ENCODE data around the gene ZNF429.

Gene ZNF429

DNA sequence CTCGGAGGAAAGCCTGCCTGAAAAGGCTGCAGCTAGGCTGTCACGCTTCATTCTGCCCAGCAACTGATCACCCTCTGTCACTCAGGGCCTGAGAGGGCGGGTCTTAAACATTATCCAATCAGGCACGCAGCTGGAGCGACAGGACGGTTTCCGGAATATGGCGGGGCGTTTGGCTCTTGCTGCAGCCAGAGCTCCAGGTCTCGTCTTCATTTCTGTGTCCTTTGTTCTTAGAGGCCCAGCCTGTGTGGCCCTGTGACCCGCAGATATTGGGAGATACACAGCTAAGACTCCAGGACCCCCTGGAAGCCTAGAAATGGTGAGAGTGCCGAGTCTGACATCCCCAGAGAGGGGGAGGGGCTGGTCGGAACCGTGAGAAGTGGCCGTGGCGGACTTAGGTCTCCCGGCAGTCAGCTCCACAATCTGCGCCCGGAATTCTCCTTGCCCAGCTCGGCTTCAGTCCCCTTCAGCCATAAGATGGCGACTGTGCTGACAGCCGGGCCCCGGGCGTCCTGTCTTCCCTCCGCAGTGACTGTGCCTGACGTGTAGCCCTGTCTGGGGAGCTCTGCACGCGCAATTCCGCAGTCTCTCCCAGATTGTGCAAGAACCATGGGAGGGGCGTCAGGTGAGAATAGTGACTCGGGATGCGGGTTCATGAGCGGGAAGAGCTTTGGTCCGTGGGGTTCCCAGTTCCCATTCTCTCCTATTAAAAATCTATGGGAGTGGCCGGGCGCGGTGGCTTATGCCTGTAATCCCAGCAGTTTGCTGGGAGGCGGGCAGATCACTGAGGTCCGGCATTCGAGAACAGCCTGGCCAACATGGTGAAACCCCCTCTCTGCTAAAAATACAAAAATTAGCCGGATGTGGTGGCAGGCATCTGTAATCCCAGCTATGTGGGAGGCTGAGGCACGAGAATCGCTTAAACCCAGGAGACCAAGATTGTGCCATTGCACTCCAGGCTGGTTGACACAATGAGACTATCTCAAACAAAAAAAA is at the start of gene ZNF429:
TSS of gene ZNF429 (plus strand) at position 144 of the 993 bp plus-strand sequence. CDS start at position 314, 170 bp downstream.
- DNase-seq (ENCODE audit: low read depth) = peak; percentile 95
- TF ChIP-seq POLR2A (IDR thresholded peaks at IDR 0.05; ENCODE audit: extremely low read depth, insufficient read length) (peak; percentile 82), MAX (IDR thresholded peaks at IDR 0.05; ENCODE audit: low read depth, low read length) (no peak), MYC (IDR thresholded peaks at IDR 0.05; ENCODE audit: low read depth, low read length) (peak; percentile 43; the same call in 1 of the 2 replicates)
- TF ChIP-seq, protein P1, sequence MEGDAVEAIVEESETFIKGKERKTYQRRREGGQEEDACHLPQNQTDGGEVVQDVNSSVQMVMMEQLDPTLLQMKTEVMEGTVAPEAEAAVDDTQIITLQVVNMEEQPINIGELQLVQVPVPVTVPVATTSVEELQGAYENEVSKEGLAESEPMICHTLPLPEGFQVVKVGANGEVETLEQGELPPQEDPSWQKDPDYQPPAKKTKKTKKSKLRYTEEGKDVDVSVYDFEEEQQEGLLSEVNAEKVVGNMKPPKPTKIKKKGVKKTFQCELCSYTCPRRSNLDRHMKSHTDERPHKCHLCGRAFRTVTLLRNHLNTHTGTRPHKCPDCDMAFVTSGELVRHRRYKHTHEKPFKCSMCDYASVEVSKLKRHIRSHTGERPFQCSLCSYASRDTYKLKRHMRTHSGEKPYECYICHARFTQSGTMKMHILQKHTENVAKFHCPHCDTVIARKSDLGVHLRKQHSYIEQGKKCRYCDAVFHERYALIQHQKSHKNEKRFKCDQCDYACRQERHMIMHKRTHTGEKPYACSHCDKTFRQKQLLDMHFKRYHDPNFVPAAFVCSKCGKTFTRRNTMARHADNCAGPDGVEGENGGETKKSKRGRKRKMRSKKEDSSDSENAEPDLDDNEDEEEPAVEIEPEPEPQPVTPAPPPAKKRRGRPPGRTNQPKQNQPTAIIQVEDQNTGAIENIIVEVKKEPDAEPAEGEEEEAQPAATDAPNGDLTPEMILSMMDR (IDR thresholded peaks at IDR 0.05; ENCODE audit: low read depth, low read length) = no peak
- H3K4me3 ChIP-seq (ENCODE audit: low read depth, low read length) = peak within 1 kb of the TSS; percentile 85

DNA sequence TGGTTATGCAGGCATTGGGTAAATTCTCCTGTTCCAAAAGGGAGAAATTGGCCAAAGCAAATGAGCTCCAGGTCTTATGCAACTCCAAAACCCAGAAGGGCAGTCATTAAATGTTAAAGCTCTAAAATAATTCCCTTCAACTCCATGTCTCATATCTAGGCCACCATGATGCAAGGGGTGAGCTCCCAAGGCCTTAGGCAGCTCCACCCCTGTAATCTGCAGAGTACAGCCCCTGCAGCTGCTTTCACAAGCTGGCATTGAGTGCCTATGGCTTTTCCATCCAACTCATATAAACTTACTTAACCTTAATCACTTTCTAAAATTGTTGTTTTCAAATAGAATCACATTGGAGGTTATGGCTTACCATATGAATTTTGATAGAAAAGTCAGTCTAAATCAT is 44.7 kb upstream of the ZNF429 start:
- H3K4me3 ChIP-seq (ENCODE audit: low read depth, low read length) = no peak overlapping the region
- TF ChIP-seq, protein P1 (IDR thresholded peaks at IDR 0.05; ENCODE audit: low read depth, low read length) = no peak
- TF ChIP-seq MAX (IDR thresholded peaks at IDR 0.05; ENCODE audit: low read depth, low read length) (no peak), POLR2A (IDR thresholded peaks at IDR 0.05; ENCODE audit: extremely low read depth, insufficient read length) (no peak), MYC (IDR thresholded peaks at IDR 0.05; ENCODE audit: low read depth, low read length) (no peak)
- no peak for DNase-seq (ENCODE audit: low read depth)

DNA sequence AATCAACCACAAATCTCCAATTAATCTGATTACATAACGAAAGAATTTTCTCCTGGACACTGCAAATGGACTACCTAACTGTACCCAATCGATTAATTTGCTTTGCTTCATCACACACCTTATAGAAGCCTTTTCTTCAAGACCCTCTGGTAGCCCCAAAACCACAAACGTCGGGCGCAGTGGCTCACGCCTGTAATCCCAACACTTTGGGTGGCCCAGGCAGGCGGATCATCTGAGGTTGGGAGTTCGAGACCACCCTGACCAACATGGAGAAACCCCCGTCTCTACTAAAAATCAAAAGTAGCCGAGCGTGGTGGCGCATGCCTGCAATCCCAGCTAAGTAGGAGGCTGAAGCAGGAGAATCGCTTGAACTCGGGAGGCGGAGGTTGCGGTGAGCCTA is 42.9 kb upstream of the ZNF429 start:
- TF ChIP-seq POLR2A (IDR thresholded peaks at IDR 0.05; ENCODE audit: extremely low read depth, insufficient read length) (no peak), MAX (IDR thresholded peaks at IDR 0.05; ENCODE audit: low read depth, low read length) (no peak), MYC (IDR thresholded peaks at IDR 0.05; ENCODE audit: low read depth, low read length) (no peak)
- TF ChIP-seq, protein P1 (IDR thresholded peaks at IDR 0.05; ENCODE audit: low read depth, low read length) = no peak
- H3K4me3 ChIP-seq (ENCODE audit: low read depth, low read length) = no peak overlapping the region
- DNase-seq (ENCODE audit: low read depth) = no peak

DNA sequence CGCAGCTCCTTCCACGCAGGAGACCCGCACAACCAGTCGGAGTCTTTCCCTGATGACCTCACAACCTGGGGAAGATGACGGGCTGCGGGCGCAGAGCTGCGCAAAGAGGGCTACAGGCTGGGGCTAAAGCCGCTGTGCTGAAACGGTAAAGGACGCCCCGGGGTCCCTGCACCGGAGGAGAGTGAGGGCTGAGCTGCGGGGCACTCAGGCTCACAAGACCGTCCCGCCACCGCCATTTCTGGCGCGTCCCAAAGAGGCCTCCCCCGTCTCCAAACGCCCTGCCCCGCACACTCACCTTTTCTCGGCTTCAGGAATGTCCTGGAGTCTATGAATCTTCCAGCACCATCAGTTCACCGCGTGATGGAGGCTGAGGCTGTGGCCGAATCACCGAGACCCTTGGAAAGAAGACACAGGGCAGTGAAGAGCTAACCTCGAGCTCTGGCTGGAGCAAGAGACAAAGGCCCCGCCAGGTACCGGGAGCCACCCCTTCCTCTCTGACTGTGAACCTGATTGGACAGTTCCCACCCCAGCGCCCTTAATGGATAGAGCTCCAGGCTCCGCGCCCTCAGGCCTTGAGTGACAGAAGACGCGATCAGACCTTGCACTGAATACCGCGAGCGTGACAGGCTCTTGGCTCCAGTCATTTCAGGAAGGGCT is 41.8 kb upstream of the ZNF429 start:
- TF ChIP-seq POLR2A (IDR thresholded peaks at IDR 0.05; ENCODE audit: extremely low read depth, insufficient read length) (no peak), MYC (IDR thresholded peaks at IDR 0.05; ENCODE audit: low read depth, low read length) (no peak), MAX (IDR thresholded peaks at IDR 0.05; ENCODE audit: low read depth, low read length) (no peak)
- TF ChIP-seq, protein P1 (IDR thresholded peaks at IDR 0.05; ENCODE audit: low read depth, low read length) = no peak
- H3K4me3 ChIP-seq (ENCODE audit: low read depth, low read length) = no peak overlapping the region
- DNase-seq (ENCODE audit: low read depth) = no peak

GRCh38 chr19:21466627-21467026 is 38.8 kb upstream of the ZNF429 start:
- no peak overlapping the region for H3K4me3 ChIP-seq (ENCODE audit: low read depth, low read length)
- TF ChIP-seq, protein P1 (IDR thresholded peaks at IDR 0.05; ENCODE audit: low read depth, low read length) = no peak
- TF ChIP-seq MYC (IDR thresholded peaks at IDR 0.05; ENCODE audit: low read depth, low read length) (no peak), POLR2A (IDR thresholded peaks at IDR 0.05; ENCODE audit: extremely low read depth, insufficient read length) (no peak), MAX (IDR thresholded peaks at IDR 0.05; ENCODE audit: low read depth, low read length) (no peak)
- DNase-seq (ENCODE audit: low read depth) = no peak

Measured in NB4 (cell line).